ENCODE results near the gene FRRS1.
"Not testable (repeated sequence)": the region's sequence is repeated elsewhere in the genome, so short reads cannot be mapped to it uniquely, and the experiment has no call there.

Gene FRRS1

GRCh38 chr1:99763956-99764355, 2.5 kb downstream of the FRRS1 start:
- DNase-seq, result no peak

GRCh38 chr1:99761774-99762173, 4.7 kb downstream of the FRRS1 start:
- DNase-seq, result no peak

DNA sequence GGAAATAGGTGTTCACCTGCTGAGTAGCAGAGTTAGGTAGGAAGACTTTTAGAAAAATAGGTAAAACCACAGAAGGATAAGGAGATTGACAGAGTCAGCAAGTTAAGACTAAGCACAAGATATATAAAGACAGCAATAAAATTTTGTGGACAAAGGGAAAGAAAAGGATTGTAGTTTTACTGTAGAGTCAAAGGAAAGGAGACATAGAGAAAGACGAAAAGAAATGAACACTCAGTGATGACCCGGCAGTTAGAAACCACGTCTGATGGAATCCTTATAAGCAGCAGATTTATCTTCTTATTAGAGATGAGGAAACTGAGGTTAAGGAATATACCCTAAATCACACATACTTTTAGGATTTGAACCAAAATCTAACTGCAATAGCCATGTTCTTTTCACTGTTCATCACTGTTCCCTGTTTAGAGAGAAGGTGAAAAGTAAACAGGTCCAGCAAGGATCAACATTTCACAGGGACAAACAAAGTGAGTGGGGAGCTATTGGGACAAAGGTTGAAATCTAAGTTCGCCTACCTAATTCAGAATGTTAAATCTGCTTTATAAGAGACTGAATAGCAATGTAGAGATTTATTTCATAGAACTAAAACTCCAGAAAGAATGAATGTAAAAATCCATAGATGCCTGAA, 6.8 kb downstream of the FRRS1 start:
- DNase-seq, result no peak

- not testable (repeated sequence) for DNase-seq
Observed at GRCh38 chr1:99758686-99759517, 7.5 kb downstream of the FRRS1 start.

- DNase-seq, result no peak
Observed at GRCh38 chr1:99758073-99758511, 8.3 kb downstream of the FRRS1 start.

DNA sequence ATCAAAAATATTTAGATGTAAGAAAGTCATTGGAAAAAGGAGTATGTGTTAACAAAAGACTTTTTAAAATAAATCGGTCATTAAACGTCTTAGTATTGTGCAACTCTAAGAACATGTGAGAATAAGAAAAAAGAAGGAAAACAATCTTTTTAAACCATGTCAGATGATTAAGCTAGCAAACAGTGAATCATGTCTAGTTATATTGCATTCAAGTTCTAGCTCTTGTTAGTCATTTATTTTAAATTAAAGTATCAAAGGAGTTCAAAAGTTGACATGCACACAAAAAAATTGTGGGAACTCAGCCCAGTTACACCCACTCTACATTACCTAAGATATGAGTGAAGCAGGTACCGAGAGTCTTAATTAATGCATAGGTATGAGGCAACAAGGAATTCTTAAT, 9.8 kb downstream of the FRRS1 start:
- no peak for DNase-seq

GRCh38 chr1:99755664-99756063, 10.8 kb downstream of the FRRS1 start:
- DNase-seq, result no peak

- no peak for DNase-seq
Observed at GRCh38 chr1:99754697-99755096, 11.7 kb downstream of the FRRS1 start.

DNA sequence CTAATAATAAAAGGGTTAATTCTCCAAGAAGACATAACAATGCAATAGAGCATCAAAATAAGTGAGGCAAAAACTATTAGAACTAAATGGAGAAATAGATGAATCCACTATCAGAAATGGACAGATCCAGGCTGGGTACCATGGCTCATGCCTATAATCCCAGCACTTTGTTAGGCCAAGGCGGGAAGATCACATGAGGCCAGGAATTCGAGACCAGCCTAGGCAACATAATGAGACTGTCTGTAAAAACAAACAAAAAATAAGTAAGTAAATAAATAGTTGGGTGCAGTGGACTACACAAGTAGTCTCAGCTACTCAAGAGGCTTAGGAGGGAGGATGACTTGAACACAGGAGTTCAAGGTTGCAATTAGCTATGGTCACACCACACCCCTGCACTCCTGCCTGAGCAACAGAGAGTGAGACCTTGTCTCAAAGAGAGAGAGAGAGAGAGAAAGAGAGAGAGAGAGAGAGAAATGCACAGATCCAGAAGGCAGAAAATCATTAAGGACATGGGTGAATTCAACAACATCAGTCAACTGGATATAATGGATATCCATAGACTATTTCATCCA, 12.3 kb downstream of the FRRS1 start:
- DNase-seq, result no peak

- no peak for DNase-seq
Observed at GRCh38 chr1:99751877-99752504, 14.4 kb downstream of the FRRS1 start.

DNA sequence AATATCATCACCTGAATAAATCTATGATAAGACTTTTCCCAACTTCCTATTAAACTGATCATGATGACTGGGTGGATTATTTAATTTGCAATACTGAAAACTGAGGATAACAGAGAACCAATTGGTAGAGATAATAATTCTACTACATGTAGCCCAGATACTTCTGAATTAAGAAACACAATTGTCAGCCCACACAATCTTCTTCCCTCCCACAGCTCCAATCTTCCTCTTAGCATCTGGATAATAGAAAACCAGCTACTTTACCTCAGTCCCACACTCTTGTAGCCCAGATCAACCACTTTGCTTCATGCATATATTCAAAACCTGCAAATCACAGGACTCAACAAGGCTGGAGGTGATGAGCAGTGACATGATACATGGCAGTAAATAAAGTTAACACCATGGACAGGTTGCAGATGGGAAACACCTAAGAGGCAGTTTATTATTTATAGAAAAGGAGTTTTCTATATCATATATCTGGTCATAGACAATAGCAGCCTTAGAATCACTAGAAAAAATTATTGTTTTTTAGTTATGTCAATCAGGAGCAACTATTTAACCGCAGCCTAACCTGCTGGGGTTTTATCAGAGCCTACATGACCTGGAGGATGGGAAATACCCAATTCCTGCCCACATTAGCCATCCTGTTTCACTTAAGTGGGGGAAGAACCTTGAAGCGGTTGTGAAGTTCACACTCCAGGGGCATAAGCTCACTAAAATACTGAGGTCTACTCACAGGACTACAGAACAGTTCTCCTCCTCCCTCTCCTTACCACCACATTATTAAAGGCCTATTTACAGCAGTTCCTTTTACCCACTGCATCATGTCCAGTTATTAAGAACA, 16.7 kb downstream of the FRRS1 start:
- DNase-seq, result no peak

DNA sequence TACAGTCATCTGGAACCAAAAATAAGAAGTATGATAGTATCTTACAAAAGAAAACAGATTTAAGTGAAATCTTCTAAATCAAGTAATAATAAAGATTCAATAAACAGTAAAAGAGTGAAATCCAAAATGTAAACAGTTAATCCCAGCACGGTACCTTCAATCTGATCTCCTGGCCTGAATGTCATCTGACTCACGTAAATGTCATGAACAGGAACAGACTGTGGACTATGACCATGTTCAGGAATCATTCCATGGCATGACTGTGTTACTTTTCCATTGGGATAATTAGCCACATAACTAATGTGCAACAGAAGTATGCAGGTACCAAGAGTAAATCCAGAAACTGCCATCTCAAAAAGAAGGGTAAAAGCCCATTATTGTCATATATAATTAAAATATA, 18.0 kb downstream of the FRRS1 start:
- no peak for DNase-seq

GRCh38 chr1:99745684-99746083, 20.8 kb downstream of the FRRS1 start:
- DNase-seq, result no peak

- no peak for DNase-seq
Observed at GRCh38 chr1:99745061-99745460, 21.4 kb downstream of the FRRS1 start.

- no peak for DNase-seq
Observed at GRCh38 chr1:99740141-99740540, 26.3 kb downstream of the FRRS1 start.

DNA sequence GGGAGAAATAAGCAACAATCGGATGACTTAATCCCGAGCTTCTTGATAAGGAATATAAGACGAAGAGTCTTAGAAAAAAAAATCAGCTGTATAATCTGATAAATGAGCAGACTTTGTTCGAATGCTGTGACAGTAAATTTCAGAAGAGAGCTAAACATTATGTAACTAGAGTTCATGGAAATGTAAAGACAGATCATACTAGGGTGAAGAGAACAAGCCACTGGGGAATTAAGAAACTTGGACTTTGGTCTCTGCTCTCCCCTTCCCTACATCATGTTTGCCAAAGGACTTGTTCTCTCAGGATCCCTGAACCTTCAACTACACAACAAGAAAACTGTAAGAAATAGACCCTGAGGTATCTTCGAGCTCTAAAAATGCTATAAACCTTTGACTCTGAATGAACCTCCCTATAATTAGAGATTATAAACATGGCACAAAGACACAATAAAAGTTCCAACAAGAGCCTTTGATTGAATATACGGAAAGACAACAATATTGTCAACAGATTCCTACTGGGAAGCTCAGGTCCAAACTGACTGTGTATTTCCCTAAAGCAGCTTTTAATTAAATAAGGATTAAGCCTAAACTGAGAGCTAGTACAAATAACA, 27.5 kb downstream of the FRRS1 start:
- DNase-seq, result no peak

GRCh38 chr1:99737016-99737415, 29.4 kb downstream of the FRRS1 start:
- no peak for DNase-seq

GRCh38 chr1:99735852-99736251, 30.6 kb downstream of the FRRS1 start:
- DNase-seq, result no peak

GRCh38 chr1:99731384-99731783, 35.1 kb downstream of the FRRS1 start:
- DNase-seq, result no peak

GRCh38 chr1:99728494-99729235, 37.8 kb downstream of the FRRS1 start:
- DNase-seq, result no peak

GRCh38 chr1:99727575-99728185, 38.8 kb downstream of the FRRS1 start:
- DNase-seq, result no peak
